OCI-LY7 (cell line): ENCODE results near the gene LIN28B. TPM values are rescaled to one million over a fixed set of nuclear protein-coding genes. Genes with fewer than 3 reads are reported as not detected.
"Not testable (repeated sequence)": the region's sequence is repeated elsewhere in the genome, so short reads cannot be mapped to it uniquely, and the experiment has no call there.

ENCODE experiments used
- BruUV-seq: library from RNA; stranded (reverse); fragments of 400-500 nt; replicated peaks from 2 replicates; lab custom pipeline; 2021; lab: Mats Ljungman, UMichigan
- CTCF ChIA-PET: fragments of 300-600 bp; sonication (Branson Sonifier 250); formaldehyde crosslinking; loops from one replicate; lab custom pipeline; 2022; ENCODE audit warnings: antibody characterized with exemption; ENCODE audit not compliant: unreplicated experiment; lab: Charles Lee
- POLR2A ChIA-PET: fragments of 300-600 bp; sonication (Branson Sonifier 250); formaldehyde crosslinking; loops from one replicate; lab custom pipeline; 2022; ENCODE audit warnings: antibody characterized with exemption; lab: Charles Lee
- DNase-seq: peaks from one replicate; pipeline ENCODE4 v3.0.0-alpha.2; 2015; ENCODE audit warnings: low spot score
- H2AFZ ChIP-seq: fragments of 200-600 bp; sonication (generic), shearing (Covaris generic); 2 replicates; pipeline ENCODE4 v1.6.1; 2014; ENCODE audit warnings: mild to moderate bottlenecking, antibody characterized with exemption, low read length, moderate library complexity
- H3K27ac ChIP-seq: fragments of 200-600 bp; sonication (generic); 2 replicates; pipeline ENCODE4 v1.5.1; 2014; ENCODE audit warnings: mixed run types, low read depth, mild to moderate bottlenecking, moderate library complexity, low read length, inconsistent platforms; ENCODE audit not compliant: poor library complexity, severe bottlenecking
- H3K36me3 ChIP-seq: fragments of 200-600 bp; sonication (generic); 2 replicates; pipeline ENCODE4 v1.6.1; 2014; ENCODE audit warnings: mild to moderate bottlenecking, antibody characterized with exemption, low read length, moderate library complexity, mixed read lengths; ENCODE audit not compliant: insufficient read depth
- H3K4me1 ChIP-seq: fragments of 200-600 bp; sonication (generic); 2 replicates; pipeline ENCODE4 v1.5.1; 2014; ENCODE audit warnings: mild to moderate bottlenecking, low read length; ENCODE audit not compliant: insufficient read depth, poor library complexity, severe bottlenecking
- H3K4me2 ChIP-seq: fragments of 200-600 bp; sonication (generic); 2 replicates; pipeline ENCODE4 v1.6.1; 2014; ENCODE audit warnings: mild to moderate bottlenecking, low read length
- H3K4me3 ChIP-seq: fragments of 200-600 bp; sonication (generic); 2 replicates; pipeline ENCODE4 v1.5.1; 2014; ENCODE audit warnings: mild to moderate bottlenecking, low read depth, low read length; ENCODE audit not compliant: poor library complexity, severe bottlenecking
- H3K79me2 ChIP-seq: fragments of 200-600 bp; sonication (generic); 2 replicates; pipeline ENCODE4 v1.6.1; 2016; ENCODE audit warnings: low read depth, mild to moderate bottlenecking, low read length, moderate library complexity, mixed read lengths; ENCODE audit not compliant: insufficient read depth
- H3K9me2 ChIP-seq: fragments of 200-600 bp; sonication (generic); 2 replicates; pipeline ENCODE4 v1.6.1; 2016; ENCODE audit warnings: mild to moderate bottlenecking, low read length, mixed read lengths; ENCODE audit not compliant: insufficient read depth
- H3K9me3 ChIP-seq: fragments of 200-600 bp; sonication (generic); 2 replicates; pipeline ENCODE4 v1.6.1; 2014; ENCODE audit warnings: mild to moderate bottlenecking, mixed run types, low read length, mixed read lengths
- H4K20me1 ChIP-seq: fragments of 200-600 bp; sonication (generic); 2 replicates; pipeline ENCODE4 v1.6.1; 2014; ENCODE audit warnings: mild to moderate bottlenecking, antibody characterized with exemption, low read length, moderate library complexity, mixed read lengths; ENCODE audit not compliant: insufficient read depth
- CTCF ChIP-seq: fragments of 200-600 bp; sonication (generic); conservative IDR thresholded peaks from 2 replicates; pipeline ENCODE4 v1.5.1; 2014; ENCODE audit warnings: mild to moderate bottlenecking, antibody characterized with exemption, low read length, moderate library complexity, mixed read lengths
- EZH2phosphoT487 ChIP-seq: fragments of 200-600 bp; sonication (generic); IDR thresholded peaks from 2 replicates; pipeline ENCODE4 v1.6.1; 2018; ENCODE audit warnings: low read depth, borderline replicate concordance, mild to moderate bottlenecking, mixed run types, antibody characterized with exemption, low read length, moderate library complexity, mixed read lengths
- intact Hi-C: fragments of 100-400 bp; cut with micrococcal nuclease; formaldehyde crosslinking; loops from one replicate; pipeline ENCODE4 v1.10.0; 2022; ENCODE audit not compliant: unreplicated experiment
- total RNA-seq, 2 experiments: library from RNA; depleted of rRNA in 1 of 2; stranded (reverse); fragments of >200 nt in 1 of 2; shearing (Covaris generic) in 1 of 2; gene quantifications; 2 replicates each; pipeline ENCODE4 v1.2.3, GENCODE V29; 2014 to 2022

LIN28B gene
- total RNA-seq, 2 experiments from 2014 or later: not detected

GRCh38 chr6:104952911-104953399 is 4.0 kb upstream of the LIN28B start:
- Histone ChIP-seq H3K9me2 (no peaks in the 10 kb centered on the region), H3K4me1 (no peaks in the 10 kb centered on the region), H3K4me3 (no peak overlapping the region), H3K9me3 (no peaks in the 10 kb centered on the region), H3K27ac (no peak overlapping the region), H3K36me3 (no peaks in the 10 kb centered on the region), H3K79me2 (no peaks in the 10 kb centered on the region), H3K4me2 (no peak overlapping the region), H4K20me1 (no peaks in the 10 kb centered on the region), H2AFZ (no peak overlapping the region)
- no TSS peak for BruUV-seq
- intact Hi-C loops: no loop called here
- ChIA-PET POLR2A (no interaction called here), CTCF (no interaction called here)
- no peak for TF ChIP-seq EZH2phosphoT487
- TF ChIP-seq CTCF: no peak
- DNase-seq: no peak

DNA sequence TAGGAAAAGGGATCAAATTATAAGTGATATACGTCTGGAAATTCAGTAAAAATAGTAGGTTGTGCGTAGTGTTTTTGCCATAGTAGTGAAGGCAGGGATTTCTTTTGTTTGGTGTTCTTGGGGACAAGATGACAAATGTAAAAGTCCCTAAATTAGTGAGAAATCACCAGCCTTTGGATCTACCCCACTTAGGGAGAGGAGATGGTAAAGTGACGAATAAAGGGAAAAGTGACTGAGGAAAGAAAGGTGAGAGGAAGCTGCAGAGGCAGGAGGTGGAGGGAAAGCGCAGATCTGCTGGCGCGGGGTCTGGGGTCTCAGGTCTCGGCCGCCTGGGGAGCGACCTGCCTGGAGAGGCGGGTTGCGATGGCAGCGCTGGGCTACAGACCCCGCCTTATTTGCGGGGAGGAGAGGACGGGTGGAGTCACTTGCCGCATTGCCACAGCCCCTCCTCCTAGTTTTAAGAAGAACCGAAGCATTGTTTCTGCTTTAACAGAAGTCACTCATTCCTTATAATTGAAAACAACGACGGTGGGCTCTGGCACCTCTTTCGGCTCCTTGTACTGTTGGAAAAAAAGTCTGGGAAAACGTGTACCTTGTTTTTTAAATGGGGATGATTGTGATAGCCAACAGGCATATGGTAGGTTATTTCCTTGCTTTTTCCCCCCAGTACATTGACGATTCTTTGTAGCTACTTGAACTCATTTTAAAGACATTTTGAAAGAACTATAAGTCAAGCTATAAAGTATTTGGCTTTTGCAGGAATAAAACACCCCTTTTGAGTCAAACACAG is 3.3 kb upstream of the LIN28B start:
- H4K20me1 ChIP-seq, H3K79me2 ChIP-seq, H3K4me3 ChIP-seq, H3K9me3 ChIP-seq, BruUV-seq, DNase-seq, H3K27ac ChIP-seq, intact Hi-C loops, H3K9me2 ChIP-seq, H3K4me2 ChIP-seq, H3K36me3 ChIP-seq, H3K4me1 ChIP-seq, CTCF ChIA-PET, POLR2A ChIA-PET, H2AFZ ChIP-seq: not testable (repeated sequence)

GRCh38 chr6:104954190-104954797 is 2.6 kb upstream of the LIN28B start:
- Histone ChIP-seq H3K4me2 (no peak overlapping the region), H4K20me1 (no peaks in the 10 kb centered on the region), H2AFZ (no peak overlapping the region), H3K4me1 (no peaks in the 10 kb centered on the region), H3K36me3 (no peaks in the 10 kb centered on the region), H3K27ac (no peak overlapping the region), H3K79me2 (no peaks in the 10 kb centered on the region), H3K9me3 (no peaks in the 10 kb centered on the region), H3K4me3 (no peak overlapping the region), H3K9me2 (no peaks in the 10 kb centered on the region)
- TF ChIP-seq EZH2phosphoT487 (no peak), CTCF (no peak)
- BruUV-seq: no TSS peak
- ChIA-PET CTCF (no interaction called here), POLR2A (no interaction called here)
- intact Hi-C loops: no loop called here
- DNase-seq: no peak
